Trophoblast cell (in vitro differentiated cells and primary cell): ENCODE data around the gene LACTBL1.

ENCODE experiments used
- DNase-seq, 2 donors: peaks; one replicate each; pipeline ENCODE4 v3.0.0-alpha.2; 2016
- H2AFZ ChIP-seq: 2 replicates; pipeline ENCODE4 v1.6.1; 2013; ENCODE audit warnings: low read length, moderate library complexity, mild to moderate bottlenecking; ENCODE audit not compliant: insufficient read depth, poor library complexity
- H2AK5ac ChIP-seq: 2 replicates; pipeline ENCODE4 v1.6.1; 2013; ENCODE audit warnings: mild to moderate bottlenecking, low read length
- H2BK120ac ChIP-seq: 2 replicates; pipeline ENCODE4 v1.6.1; 2013; ENCODE audit warnings: low read length, mild to moderate bottlenecking, moderate library complexity; ENCODE audit not compliant: insufficient read depth, poor library complexity
- H2BK12ac ChIP-seq: 2 replicates; pipeline ENCODE4 v1.6.1; 2013; ENCODE audit warnings: mild to moderate bottlenecking, low read length, moderate library complexity
- H2BK5ac ChIP-seq: 2 replicates; pipeline ENCODE4 v1.6.1; 2013; ENCODE audit warnings: low read length, low read depth, moderate library complexity, mild to moderate bottlenecking; ENCODE audit not compliant: poor library complexity
- H3K14ac ChIP-seq: 2 replicates; pipeline ENCODE4 v1.6.1; 2013; ENCODE audit warnings: mild to moderate bottlenecking, low read length
- H3K18ac ChIP-seq: 2 replicates; pipeline ENCODE4 v1.6.1; 2013; ENCODE audit warnings: mild to moderate bottlenecking, low read length
- H3K23ac ChIP-seq: 2 replicates; pipeline ENCODE4 v1.6.1; 2013; ENCODE audit warnings: low read length
- H3K27ac ChIP-seq: 2 replicates; pipeline ENCODE4 v1.5.1; 2013; ENCODE audit warnings: low read depth, mild to moderate bottlenecking, inconsistent platforms, low read length, moderate library complexity
- H3K27me3 ChIP-seq: 2 replicates; pipeline ENCODE4 v1.6.1; 2013; ENCODE audit warnings: inconsistent platforms, mild to moderate bottlenecking, low read length, moderate library complexity; ENCODE audit not compliant: insufficient read depth
- H3K36me3 ChIP-seq, 2 experiments: 1 replicate in 1 of 2; 2 replicates in 1 of 2; pipeline ENCODE4 v1.6.1; 2013; ENCODE audit warnings: low read length in 2 of 2, mild to moderate bottlenecking in 2 of 2, moderate library complexity in 1 of 2; ENCODE audit not compliant: insufficient read depth in 2 of 2, control insufficient read depth in 1 of 2
- H3K4ac ChIP-seq: 2 replicates; pipeline ENCODE4 v1.6.1; 2013; ENCODE audit warnings: low read depth, mild to moderate bottlenecking, low read length, moderate library complexity
- H3K4me1 ChIP-seq, 2 experiments: 1 replicate in 1 of 2; 2 replicates in 1 of 2; pipeline ENCODE4 v1.6.1; 2013; ENCODE audit warnings: low read length in 2 of 2, mild to moderate bottlenecking in 2 of 2, moderate library complexity in 1 of 2; ENCODE audit not compliant: insufficient read depth in 2 of 2, control insufficient read depth in 1 of 2
- H3K4me2 ChIP-seq: 2 replicates; pipeline ENCODE4 v1.6.1; 2013; ENCODE audit warnings: inconsistent platforms, mild to moderate bottlenecking, low read length, moderate library complexity
- H3K4me3 ChIP-seq: 2 replicates; pipeline ENCODE4 v1.5.1; 2013; ENCODE audit warnings: mild to moderate bottlenecking, low read depth, low read length, inconsistent platforms
- H3K79me1 ChIP-seq: one replicate; pipeline ENCODE4 v1.6.1; 2013; ENCODE audit warnings: low read length
- H3K79me2 ChIP-seq: 2 replicates; pipeline ENCODE4 v1.6.1; 2013; ENCODE audit warnings: low read length, mild to moderate bottlenecking; ENCODE audit not compliant: control insufficient read depth, insufficient read depth, poor library complexity
- H3K9ac ChIP-seq: 2 replicates; pipeline ENCODE4 v1.6.1; 2013; ENCODE audit warnings: mild to moderate bottlenecking, low read length
- H3K9me3 ChIP-seq: 2 replicates; pipeline ENCODE4 v1.6.1; 2013; ENCODE audit warnings: low read depth, mild to moderate bottlenecking, control low read depth, inconsistent platforms, low read length; ENCODE audit not compliant: insufficient read depth
- H4K12ac ChIP-seq: 2 replicates; pipeline ENCODE4 v1.6.1; 2013; ENCODE audit warnings: low read depth, mild to moderate bottlenecking, low read length, moderate library complexity
- H4K8ac ChIP-seq: 2 replicates; pipeline ENCODE4 v1.6.1; 2013; ENCODE audit warnings: low read depth, mild to moderate bottlenecking, low read length, moderate library complexity
- H4K91ac ChIP-seq: one replicate; pipeline ENCODE4 v1.6.1; 2013; ENCODE audit warnings: low read depth, mild to moderate bottlenecking, low read length, moderate library complexity
- WGBS: extraction: QIAGEN DNeasy Blood & Tissue Kit; methylation state at CpG from one replicate; pipeline ENCODE4 v1.1.7; 2013; ENCODE audit warnings: missing lambda C conversion rate; ENCODE audit not compliant: insufficient read length, insufficient coverage; ENCODE audit errors: extremely low coverage; 5-methylcytosine and 5-hydroxymethylcytosine counted together

LACTBL1 gene

DNA sequence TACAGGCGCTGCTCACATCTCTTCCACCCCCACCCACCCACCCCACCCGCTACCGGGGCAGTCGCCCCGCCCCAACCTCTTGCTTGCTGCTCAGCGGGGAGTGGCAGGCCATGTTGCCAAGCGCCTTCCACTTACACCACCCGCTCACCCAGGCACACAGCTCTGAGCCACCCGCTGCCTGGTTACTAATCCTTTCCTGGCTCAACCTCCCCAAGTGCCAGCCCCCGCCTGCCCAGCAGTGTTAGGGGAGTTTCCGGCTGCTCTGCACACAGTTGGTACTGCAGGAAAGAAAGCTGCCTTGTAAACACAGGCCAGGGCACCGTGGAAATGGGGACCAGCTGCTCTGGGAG is 56.2 kb downstream of the LACTBL1 start:
- no peaks in the 10 kb centered on the region for H3K4me1 ChIP-seq
- no peak overlapping the region for H4K8ac ChIP-seq
- H3K9me3 ChIP-seq = no peaks in the 10 kb centered on the region
- no peak overlapping the region for H3K9ac ChIP-seq
- no peak overlapping the region for H4K91ac ChIP-seq
- no peak overlapping the region for H2BK12ac ChIP-seq
- no peak overlapping the region for H3K4me3 ChIP-seq
- no peak overlapping the region for H3K14ac ChIP-seq
- no CpG with 5 or more reads among the region's 12 CpGs for WGBS
- no peak overlapping the region for H3K4me2 ChIP-seq
- no peaks in the 10 kb centered on the region for H3K79me1 ChIP-seq
- no peak for DNase-seq
- no peak overlapping the region for H4K12ac ChIP-seq
- no peak overlapping the region for H2BK5ac ChIP-seq
- no peaks in the 10 kb centered on the region for H3K79me2 ChIP-seq
- H2AK5ac ChIP-seq = no peak overlapping the region
- H2AFZ ChIP-seq = no peak overlapping the region
- no peak overlapping the region for H2BK120ac ChIP-seq
- no peaks in the 10 kb centered on the region for H3K36me3 ChIP-seq
- H3K27ac ChIP-seq = no peak overlapping the region
- H3K4ac ChIP-seq = no peak overlapping the region
- no peaks in the 10 kb centered on the region for H3K27me3 ChIP-seq
- no peak overlapping the region for H3K18ac ChIP-seq
- no peak overlapping the region for H3K23ac ChIP-seq

GRCh38 chr1:22915816-22916470 is 56.7 kb downstream of the LACTBL1 start:
- Histone ChIP-seq H3K27me3 (no peaks in the 10 kb centered on the region), H2AFZ (no peak overlapping the region), H3K4me3 (no peak overlapping the region), H3K23ac (no peak overlapping the region), H3K79me1 (no peaks in the 10 kb centered on the region), H3K9me3 (no peaks in the 10 kb centered on the region), H3K27ac (no peak overlapping the region), H3K79me2 (no peaks in the 10 kb centered on the region), H4K12ac (no peak overlapping the region), H3K4me1 (no peaks in the 10 kb centered on the region), H2AK5ac (no peak overlapping the region), H3K9ac (no peak overlapping the region), H2BK120ac (no peak overlapping the region), H3K14ac (no peak overlapping the region), H3K36me3 (no peaks in the 10 kb centered on the region), H3K18ac (no peak overlapping the region), H2BK12ac (no peak overlapping the region), H4K8ac (no peak overlapping the region), H2BK5ac (no peak overlapping the region), H3K4me2 (no peak overlapping the region), H3K4ac (no peak overlapping the region), H4K91ac (no peak overlapping the region)
- no CpG with 5 or more reads among the region's 15 CpGs for WGBS
- DNase-seq = no peak

- Histone ChIP-seq H2BK5ac (no peak overlapping the region), H3K4ac (no peak overlapping the region), H3K23ac (no peak overlapping the region), H2BK12ac (no peak overlapping the region), H4K8ac (no peak overlapping the region), H3K14ac (no peak overlapping the region), H3K9ac (no peak overlapping the region), H3K27ac (no peak overlapping the region), H2AFZ (no peak overlapping the region), H3K4me1 (no peaks in the 10 kb centered on the region), H2AK5ac (no peak overlapping the region), H3K36me3 (no peaks in the 10 kb centered on the region), H3K18ac (no peak overlapping the region), H3K4me3 (no peak overlapping the region), H4K91ac (no peak overlapping the region), H3K4me2 (no peak overlapping the region), H3K79me1 (no peaks in the 10 kb centered on the region), H3K79me2 (no peaks in the 10 kb centered on the region), H3K27me3 (no peaks in the 10 kb centered on the region), H3K9me3 (no peaks in the 10 kb centered on the region), H4K12ac (no peak overlapping the region), H2BK120ac (no peak overlapping the region)
- no CpG with 5 or more reads among the region's 7 CpGs for WGBS
- no peak for DNase-seq
Measured at GRCh38 chr1:22915231-22915630, 57.4 kb downstream of the LACTBL1 start.

GRCh38 chr1:22914633-22915217 is 57.9 kb downstream of the LACTBL1 start:
- Histone ChIP-seq H3K27me3 (no peaks in the 10 kb centered on the region), H4K91ac (no peak overlapping the region), H4K12ac (no peak overlapping the region), H3K4me2 (no peak overlapping the region), H2AK5ac (no peak overlapping the region), H3K4ac (no peak overlapping the region), H3K14ac (no peak overlapping the region), H3K79me1 (no peaks in the 10 kb centered on the region), H3K4me3 (no peak overlapping the region), H3K27ac (no peak overlapping the region), H3K18ac (no peak overlapping the region), H3K36me3 (no peaks in the 10 kb centered on the region), H2BK5ac (no peak overlapping the region), H2BK120ac (no peak overlapping the region), H3K9me3 (no peaks in the 10 kb centered on the region), H2AFZ (no peak overlapping the region), H4K8ac (no peak overlapping the region), H2BK12ac (no peak overlapping the region), H3K79me2 (no peaks in the 10 kb centered on the region), H3K9ac (no peak overlapping the region), H3K4me1 (no peaks in the 10 kb centered on the region), H3K23ac (no peak overlapping the region)
- DNase-seq = no peak
- WGBS = no CpG with 5 or more reads among the region's 8 CpGs
